ENCODE measurements around the gene ITGA2. TPM values are rescaled to one million over a fixed set of nuclear protein-coding genes. Genes with fewer than 3 reads are reported as not detected.

ITGA2 gene
- total RNA-seq, 1 experiment from 2014 or later, result 36.6 TPM

DNA sequence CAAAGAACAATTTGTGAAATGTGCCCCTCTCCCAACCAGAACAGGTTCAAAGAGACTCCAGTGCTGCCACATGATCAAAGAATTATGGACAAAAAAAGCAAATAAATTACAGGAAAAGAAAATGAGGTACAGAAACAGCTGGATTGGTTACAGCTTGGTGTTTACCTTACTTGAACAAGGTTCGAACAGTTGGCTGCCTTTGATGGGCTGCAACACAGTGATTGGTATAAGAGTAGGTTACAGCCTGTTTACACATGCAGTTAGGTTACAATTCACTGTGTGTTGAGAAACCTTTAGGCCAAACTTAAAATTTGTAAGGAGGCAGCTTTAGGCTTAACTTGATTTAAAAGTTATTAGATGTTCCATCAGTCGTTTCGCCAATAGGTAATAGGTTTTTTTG, 123.8 kb downstream of the ITGA2 start:
- intact Hi-C loops (cut with micrococcal nuclease), result no loop called here
- H2AFZ ChIP-seq (ENCODE audit: low read depth, low read length, poor library complexity, severe bottlenecking), result no peak overlapping the region
- ChIA-PET POLR2A (no interaction called here), CTCF (interaction anchor here (2.1 kb wide), 1 partner anchor 165 kb away, joined by 7 read pairs; no protein-coding TSS in a partner anchor), RAD21 (ENCODE audit: low non-redundant PET in 1 of 2, low total read pairs in 2 of 2, uncharacterized antibody in 2 of 2, unreplicated experiment in 2 of 2) (no interaction called here)
- H3K9me2 ChIP-seq (ENCODE audit: insufficient read depth), result no peaks in the 10 kb centered on the region
- H3K27me3 ChIP-seq (ENCODE audit: insufficient read depth, low read length), result no peaks in the 10 kb centered on the region
- DNase-seq (ENCODE audit: low read depth, low spot score), result no peak
- no peak overlapping the region for H3K4me2 ChIP-seq (ENCODE audit: low read length)
- no TSS peak for BruUV-seq (replicated peaks)
- H3K27ac ChIP-seq (ENCODE audit: low read depth, low read length), result no peak overlapping the region
- H4K20me1 ChIP-seq (ENCODE audit: insufficient read depth), result no peaks in the 10 kb centered on the region
- H3K4me1 ChIP-seq (ENCODE audit: control insufficient read depth in 1 of 2, insufficient read depth in 2 of 2, low read length in 2 of 2), result peaks cover 3 to 17% of the 10 kb centered on the region in 2 experiments; a peak in 3 of 4 replicates
- no peaks in the 10 kb centered on the region for H3K36me3 ChIP-seq (ENCODE audit: control insufficient read depth in 1 of 2, insufficient read depth in 2 of 2, low read length in 2 of 2)
- no peak for TF ChIP-seq EZH2 (IDR thresholded peaks at IDR 0.05)
- TF ChIP-seq, protein P1, sequence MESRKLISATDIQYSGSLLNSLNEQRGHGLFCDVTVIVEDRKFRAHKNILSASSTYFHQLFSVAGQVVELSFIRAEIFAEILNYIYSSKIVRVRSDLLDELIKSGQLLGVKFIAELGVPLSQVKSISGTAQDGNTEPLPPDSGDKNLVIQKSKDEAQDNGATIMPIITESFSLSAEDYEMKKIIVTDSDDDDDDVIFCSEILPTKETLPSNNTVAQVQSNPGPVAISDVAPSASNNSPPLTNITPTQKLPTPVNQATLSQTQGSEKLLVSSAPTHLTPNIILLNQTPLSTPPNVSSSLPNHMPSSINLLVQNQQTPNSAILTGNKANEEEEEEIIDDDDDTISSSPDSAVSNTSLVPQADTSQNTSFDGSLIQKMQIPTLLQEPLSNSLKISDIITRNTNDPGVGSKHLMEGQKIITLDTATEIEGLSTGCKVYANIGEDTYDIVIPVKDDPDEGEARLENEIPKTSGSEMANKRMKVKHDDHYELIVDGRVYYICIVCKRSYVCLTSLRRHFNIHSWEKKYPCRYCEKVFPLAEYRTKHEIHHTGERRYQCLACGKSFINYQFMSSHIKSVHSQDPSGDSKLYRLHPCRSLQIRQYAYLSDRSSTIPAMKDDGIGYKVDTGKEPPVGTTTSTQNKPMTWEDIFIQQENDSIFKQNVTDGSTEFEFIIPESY (IDR thresholded peaks at IDR 0.05; ENCODE audit: extremely low read depth, insufficient replicate concordance, low read length), result no peak
- no peak for TF ChIP-seq YY1 (IDR thresholded peaks at IDR 0.05; ENCODE audit: extremely low read depth, insufficient replicate concordance, low read depth, low read length)
- TF ChIP-seq, protein P2, sequence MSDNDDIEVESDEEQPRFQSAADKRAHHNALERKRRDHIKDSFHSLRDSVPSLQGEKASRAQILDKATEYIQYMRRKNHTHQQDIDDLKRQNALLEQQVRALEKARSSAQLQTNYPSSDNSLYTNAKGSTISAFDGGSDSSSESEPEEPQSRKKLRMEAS (IDR thresholded peaks at IDR 0.05), result no peak
- no peak for TF ChIP-seq EZH2phosphoT487 (IDR thresholded peaks at IDR 0.05; ENCODE audit: borderline replicate concordance)
- TF ChIP-seq SIN3A (IDR thresholded peaks at IDR 0.05; ENCODE audit: low read depth), result no peak
- TF ChIP-seq ZNF274 (IDR thresholded peaks at IDR 0.05; ENCODE audit: low read depth, low read length), result no peak
- TF ChIP-seq CBX3 (IDR thresholded peaks at IDR 0.05; ENCODE audit: low read depth), result no peak
- no peak for TF ChIP-seq POLR2AphosphoS5 (IDR thresholded peaks at IDR 0.05; ENCODE audit: low read depth, low read length)
- TF ChIP-seq, protein P3, sequence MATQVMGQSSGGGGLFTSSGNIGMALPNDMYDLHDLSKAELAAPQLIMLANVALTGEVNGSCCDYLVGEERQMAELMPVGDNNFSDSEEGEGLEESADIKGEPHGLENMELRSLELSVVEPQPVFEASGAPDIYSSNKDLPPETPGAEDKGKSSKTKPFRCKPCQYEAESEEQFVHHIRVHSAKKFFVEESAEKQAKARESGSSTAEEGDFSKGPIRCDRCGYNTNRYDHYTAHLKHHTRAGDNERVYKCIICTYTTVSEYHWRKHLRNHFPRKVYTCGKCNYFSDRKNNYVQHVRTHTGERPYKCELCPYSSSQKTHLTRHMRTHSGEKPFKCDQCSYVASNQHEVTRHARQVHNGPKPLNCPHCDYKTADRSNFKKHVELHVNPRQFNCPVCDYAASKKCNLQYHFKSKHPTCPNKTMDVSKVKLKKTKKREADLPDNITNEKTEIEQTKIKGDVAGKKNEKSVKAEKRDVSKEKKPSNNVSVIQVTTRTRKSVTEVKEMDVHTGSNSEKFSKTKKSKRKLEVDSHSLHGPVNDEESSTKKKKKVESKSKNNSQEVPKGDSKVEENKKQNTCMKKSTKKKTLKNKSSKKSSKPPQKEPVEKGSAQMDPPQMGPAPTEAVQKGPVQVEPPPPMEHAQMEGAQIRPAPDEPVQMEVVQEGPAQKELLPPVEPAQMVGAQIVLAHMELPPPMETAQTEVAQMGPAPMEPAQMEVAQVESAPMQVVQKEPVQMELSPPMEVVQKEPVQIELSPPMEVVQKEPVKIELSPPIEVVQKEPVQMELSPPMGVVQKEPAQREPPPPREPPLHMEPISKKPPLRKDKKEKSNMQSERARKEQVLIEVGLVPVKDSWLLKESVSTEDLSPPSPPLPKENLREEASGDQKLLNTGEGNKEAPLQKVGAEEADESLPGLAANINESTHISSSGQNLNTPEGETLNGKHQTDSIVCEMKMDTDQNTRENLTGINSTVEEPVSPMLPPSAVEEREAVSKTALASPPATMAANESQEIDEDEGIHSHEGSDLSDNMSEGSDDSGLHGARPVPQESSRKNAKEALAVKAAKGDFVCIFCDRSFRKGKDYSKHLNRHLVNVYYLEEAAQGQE (IDR thresholded peaks at IDR 0.05; ENCODE audit: low read depth), result no peak
- TF ChIP-seq SRF (IDR thresholded peaks at IDR 0.05; ENCODE audit: low read depth), result no peak
- TF ChIP-seq CEBPB (IDR thresholded peaks at IDR 0.05; ENCODE audit: low read depth), result no peak
- TF ChIP-seq, protein P4, sequence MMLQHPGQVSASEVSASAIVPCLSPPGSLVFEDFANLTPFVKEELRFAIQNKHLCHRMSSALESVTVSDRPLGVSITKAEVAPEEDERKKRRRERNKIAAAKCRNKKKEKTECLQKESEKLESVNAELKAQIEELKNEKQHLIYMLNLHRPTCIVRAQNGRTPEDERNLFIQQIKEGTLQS (IDR thresholded peaks at IDR 0.05), result no peak
- TF ChIP-seq RAD21 (IDR thresholded peaks at IDR 0.05; ENCODE audit: low read depth), result no peak
- TF ChIP-seq SP1 (IDR thresholded peaks at IDR 0.05; ENCODE audit: low read depth), result no peak
- TF ChIP-seq, protein P5, sequence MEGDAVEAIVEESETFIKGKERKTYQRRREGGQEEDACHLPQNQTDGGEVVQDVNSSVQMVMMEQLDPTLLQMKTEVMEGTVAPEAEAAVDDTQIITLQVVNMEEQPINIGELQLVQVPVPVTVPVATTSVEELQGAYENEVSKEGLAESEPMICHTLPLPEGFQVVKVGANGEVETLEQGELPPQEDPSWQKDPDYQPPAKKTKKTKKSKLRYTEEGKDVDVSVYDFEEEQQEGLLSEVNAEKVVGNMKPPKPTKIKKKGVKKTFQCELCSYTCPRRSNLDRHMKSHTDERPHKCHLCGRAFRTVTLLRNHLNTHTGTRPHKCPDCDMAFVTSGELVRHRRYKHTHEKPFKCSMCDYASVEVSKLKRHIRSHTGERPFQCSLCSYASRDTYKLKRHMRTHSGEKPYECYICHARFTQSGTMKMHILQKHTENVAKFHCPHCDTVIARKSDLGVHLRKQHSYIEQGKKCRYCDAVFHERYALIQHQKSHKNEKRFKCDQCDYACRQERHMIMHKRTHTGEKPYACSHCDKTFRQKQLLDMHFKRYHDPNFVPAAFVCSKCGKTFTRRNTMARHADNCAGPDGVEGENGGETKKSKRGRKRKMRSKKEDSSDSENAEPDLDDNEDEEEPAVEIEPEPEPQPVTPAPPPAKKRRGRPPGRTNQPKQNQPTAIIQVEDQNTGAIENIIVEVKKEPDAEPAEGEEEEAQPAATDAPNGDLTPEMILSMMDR (IDR thresholded peaks at IDR 0.05 in 2 of 3, conservative IDR thresholded peaks at IDR 0.05 in 1 of 3; ENCODE audit: borderline replicate concordance in 1 of 3, insufficient read depth in 1 of 3, low read depth in 2 of 3, low read length in 2 of 3), result no peak
- TF ChIP-seq FOSL1 (IDR thresholded peaks at IDR 0.05; ENCODE audit: low read depth), result no peak
- TF ChIP-seq EGR1 (IDR thresholded peaks at IDR 0.05; ENCODE audit: low read depth), result no peak
- peaks cover 11% of the 10 kb centered on the region for H3K79me2 ChIP-seq (ENCODE audit: insufficient read depth, low read length)
- H3K9me3 ChIP-seq (ENCODE audit: control insufficient read depth in 1 of 2, insufficient read depth in 1 of 2, low read depth in 1 of 2, low read length in 2 of 2), result no peaks in the 10 kb centered on the region
- no peak overlapping the region for H3K9ac ChIP-seq (ENCODE audit: low read length)
- H3K4me3 ChIP-seq (replicated peaks in 1 of 2; ENCODE audit: low read depth in 1 of 2, low read length in 2 of 2), result no peak overlapping the region
- no peak for ATAC-seq
